Heart right ventricle (tissue), 16 donors: ENCODE measurements around the gene GLS. TPM values are rescaled to one million over a fixed set of nuclear protein-coding genes. Genes with fewer than 3 reads are reported as not detected.

Source experiments
- ATAC-seq, 8 donors: fragments of 200-7000 bp; cut with Tn5 transposase; one replicate each; pipeline ENCODE4 v1.9.1; 2020; ENCODE audit warnings: mild to moderate bottlenecking in 8 of 8, moderate library complexity in 8 of 8, moderate number of reproducible peaks in 1 of 8
- DNase-seq, 2 donors: peaks; one replicate each; pipeline ENCODE4 v3.0.0-alpha.2; 2020
- H3K27ac ChIP-seq, 10 donors: fragments of 200-600 bp; sonication (generic) in 2 of 10; one replicate each; pipeline versions ENCODE4 v1.5.0 to v1.8.0; 2020 to 2022; ENCODE audit warnings: mild to moderate bottlenecking in 3 of 10
- H3K27me3 ChIP-seq, 7 donors: fragments of 200-600 bp; one replicate each; pipeline ENCODE4 v1.8.0; 2021 to 2022; ENCODE audit warnings: mild to moderate bottlenecking in 2 of 7
- H3K36me3 ChIP-seq, 9 donors: fragments of 200-600 bp; sonication (generic) in 1 of 9; one replicate each; pipeline versions ENCODE4 v1.5.0 to v1.8.0; 2020 to 2022; ENCODE audit warnings: mild to moderate bottlenecking in 2 of 9
- H3K4me1 ChIP-seq, 9 donors: fragments of 200-600 bp; sonication (generic) in 1 of 9; one replicate each; pipeline versions ENCODE4 v1.5.0 to v1.8.0; 2020 to 2022; ENCODE audit warnings: mild to moderate bottlenecking in 4 of 9
- H3K4me3 ChIP-seq, 10 donors: fragments of 200-600 bp; sonication (generic) in 2 of 10; one replicate each; pipeline versions ENCODE4 v1.5.0 to v1.8.0; 2020 to 2022; ENCODE audit warnings: mild to moderate bottlenecking in 7 of 10, moderate library complexity in 2 of 10
- H3K9me3 ChIP-seq, 11 donors: fragments of 200-600 bp in 10 of 11; sonication (generic) in 2 of 11; one replicate each; pipeline versions ENCODE4 v1.5.0 to v1.8.0; 2013 to 2022; ENCODE audit warnings: mild to moderate bottlenecking in 2 of 11, control low read depth in 1 of 11, moderate library complexity in 1 of 11
- CTCF ChIP-seq, 9 donors: fragments of 200-600 bp; sonication (generic) in 2 of 9; IDR thresholded peaks; one replicate each; pipeline versions ENCODE4 v1.5.0 to v1.8.0; 2021 to 2022; ENCODE audit warnings: antibody characterized with exemption in 9 of 9, mild to moderate bottlenecking in 5 of 9, moderate library complexity in 1 of 9
- WGBS, 2 donors: extraction: QIAGEN DNeasy Blood & Tissue Kit; methylation state at CpG; one replicate each; pipeline ENCODE4 v1.1.7; 2013; ENCODE audit warnings: inconsistent platforms in 1 of 2; 5-methylcytosine and 5-hydroxymethylcytosine counted together
- intact Hi-C, 10 donors: fragments of 100-400 bp; cut with DNase I; formaldehyde crosslinking; loops; one replicate each; pipeline versions ENCODE4 v1.11.1 to v1.14.2; 2022
- polyA plus RNA-seq, 2 donors: library from polyadenylated mRNA; stranded (reverse); fragments of 200-250 nt; gene quantifications; one replicate each; pipeline ENCODE4 v1.2.3, GENCODE V29; 2013
- total RNA-seq, 10 donors: library from RNA; stranded (reverse); fragmentation: NEBNext Ultra II Directional in 3 of 10; extraction: Animal tissue kit (Norgen Biotek cat#: 25700) in 3 of 10; gene quantifications; one replicate each; pipeline versions ENCODE4 v1.2.1 to v1.2.4, GENCODE V29; 2021 to 2023
- donor health status: Arrhythmogenic right ventricular cardiomyopathy.
- donor health status: ischemic (EF 13 %, LVEDD 7.1; RV severe dilation, severe dysfunction).
- donor health status: healthy with polysubstance abuse.
- donor health status: DM: no; HTN: yes; CAD: no.
- donor health status: DM: no; HTN: no; CAD: no.
- donor health status: ischemic (EF 25% LVEDD 6.9; RV normal size, moderate dysfunction).
- donor health status: ischemic (EF 25% LVEDD 5.7; RV mildly dilated, moderate dysfunction).
- donor health status: healthy.
- donor health status: DM: yes; HTN: yes; CAD: no.
- donor health status: Ischemic cardiomyopathy.
- donor health status: ischemic (EF 35%, LVEDD 5.7; RV mildly dilated, moderate dysfunction).
- donor health status: nonischemic (EF 11% LVEDD 7.7; RV severe dilation, severe dysfunction).
- donor health status: DM: yes; HTN: yes; CAD: no.
- donor health status: PGD.
- donor health status: ischemic (EF 29% LVEDD 5.4; RV normal size, mild dysfunction).
- donor health status: nonischemic (EF 23%, LVEDD 6.1; RV moderate dilation, normal function).

GLS gene
- total and polyA plus RNA-seq, 12 donors = 17.1 to 73.5 (median 54.3) TPM

- Histone ChIP-seq H3K4me3 (no peak overlapping the region), H3K9me3 (peaks cover 0 to 10% (median 0%) of the 10 kb centered on the region in 11 donors), H3K36me3 (peaks cover 0 to 100% (median 93%) of the 10 kb centered on the region in 9 donors), H3K4me1 (peaks cover 0 to 28% (median 0%) of the 10 kb centered on the region in 9 donors), H3K27ac (no peak overlapping the region), H3K27me3 (no peaks in the 10 kb centered on the region)
- no peak for DNase-seq
- TF ChIP-seq CTCF (IDR thresholded peaks at IDR 0.05) = no peak
- WGBS, 2 donors = 85 to 86% methylated on average over 9 of the region's 9 CpGs
- ATAC-seq = no peak
- intact Hi-C loops = loop anchor here in 2 of 10 donors (10.0 kb wide), 2 partner anchors 145 to 215 kb away; no protein-coding TSS in a partner anchor
These were observed 119.5 kb downstream of the GLS start for GRCh38 chr2:190999949-191000665.

- Histone ChIP-seq H3K27ac (no peak overlapping the region), H3K4me1 (peaks cover 0 to 28% (median 0%) of the 10 kb centered on the region in 9 donors), H3K27me3 (no peaks in the 10 kb centered on the region), H3K9me3 (peaks cover 0 to 10% (median 0%) of the 10 kb centered on the region in 11 donors), H3K4me3 (no peak overlapping the region), H3K36me3 (peaks cover 0 to 100% (median 93%) of the 10 kb centered on the region in 9 donors)
- ATAC-seq (peak in 1 of 8 donors; percentile 83), DNase-seq (no peak)
- WGBS, 2 donors = 61 to 73% methylated on average over 2 of the region's 2 CpGs
- intact Hi-C loops = no loop called here
- no peak for TF ChIP-seq CTCF (IDR thresholded peaks at IDR 0.05)
These were observed 120.4 kb downstream of the GLS start for GRCh38 chr2:191001032-191001431.

DNA sequence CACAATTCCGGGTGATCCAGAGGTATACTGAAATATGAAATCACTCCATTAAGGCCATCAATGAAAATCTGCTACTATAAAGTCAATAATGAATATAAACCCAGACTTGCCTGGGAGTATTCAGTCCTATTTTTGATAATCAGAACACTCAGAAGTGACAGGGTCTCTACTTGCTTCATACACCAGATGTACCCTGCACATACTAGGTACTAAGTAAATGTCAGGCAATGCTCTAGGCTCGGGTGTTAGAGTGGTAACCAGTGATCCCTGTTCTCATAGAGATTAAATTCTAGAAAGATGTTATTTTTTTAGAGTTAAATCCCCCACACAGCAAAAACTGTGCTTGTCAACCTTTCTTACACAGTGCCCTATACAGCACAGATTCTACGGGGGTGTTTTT is 121.0 kb downstream of the GLS start:
- H3K27ac ChIP-seq = no peak overlapping the region
- 89 to 94% methylated on average over 3 of the region's 3 CpGs for WGBS, 2 donors
- H3K27me3 ChIP-seq = no peaks in the 10 kb centered on the region
- peaks cover 0 to 28% (median 0%) of the 10 kb centered on the region in 9 donors for H3K4me1 ChIP-seq
- no peak for ATAC-seq
- intact Hi-C loops = no loop called here
- no peak overlapping the region for H3K4me3 ChIP-seq
- DNase-seq = no peak
- no peak for TF ChIP-seq CTCF (IDR thresholded peaks at IDR 0.05)
- peaks cover 0 to 10% (median 0%) of the 10 kb centered on the region in 11 donors for H3K9me3 ChIP-seq
- peaks cover 0 to 100% (median 94%) of the 10 kb centered on the region in 9 donors for H3K36me3 ChIP-seq

- WGBS, 2 donors = 97 to 99% methylated on average over 6 of the region's 6 CpGs
- no peak for DNase-seq
- Histone ChIP-seq H3K27me3 (no peaks in the 10 kb centered on the region), H3K27ac (no peak overlapping the region), H3K4me1 (peaks cover 0 to 39% (median 5%) of the 10 kb centered on the region in 9 donors), H3K4me3 (no peak overlapping the region), H3K36me3 (peaks cover 0 to 100% (median 89%) of the 10 kb centered on the region in 9 donors), H3K9me3 (peaks cover 0 to 10% (median 0%) of the 10 kb centered on the region in 11 donors)
- ATAC-seq = no peak
- TF ChIP-seq CTCF (IDR thresholded peaks at IDR 0.05) = no peak
- intact Hi-C loops = no loop called here
These were observed 123.0 kb downstream of the GLS start for GRCh38 chr2:191003405-191004309.
